Endothelial cell of umbilical vein (primary cell): ENCODE data around the gene LDAF1. TPM values are rescaled to one million over a fixed set of nuclear protein-coding genes. Genes with fewer than 3 reads are reported as not detected.
A peak's percentile ranks its signal among the peaks of the same experiment; 100 is the strongest.

Source experiments
- BruUV-seq: library from RNA; stranded (reverse); fragments of 400-500 nt; replicated peaks from 2 replicates; lab custom pipeline; 2021; lab: Mats Ljungman, UMichigan
- CTCF ChIA-PET: fragments of 300-600, 350-600 bp; sonication (Branson Sonifier 250); formaldehyde crosslinking; loops from one replicate; lab custom pipeline; 2021; ENCODE audit warnings: antibody characterized with exemption, inconsistent platforms; lab: Charles Lee
- POLR2A ChIA-PET: fragments of 300-600, 350-600 bp; sonication (Branson Sonifier 250); formaldehyde crosslinking; loops from one replicate; lab custom pipeline; 2021; ENCODE audit warnings: antibody characterized with exemption, inconsistent platforms; lab: Charles Lee
- DNase-seq: peaks from one replicate; pipeline ENCODE4 v3.0.0-alpha.2; 2011; ENCODE audit warnings: low read depth, low spot score
- FAIRE-seq: peaks from 2 replicates; lab custom pipeline; 2011; peaks lifted over from hg19 to GRCh38; lab: Jason Lieb, UNC
- H2AFZ ChIP-seq: 2 replicates; pipeline ENCODE4 v1.6.0; 2012; ENCODE audit warnings: low read depth, low read length, control low read depth, inconsistent platforms
- H3K27ac ChIP-seq: 2 replicates; pipeline ENCODE4 v1.5.1; 2011; ENCODE audit warnings: low read depth, mild to moderate bottlenecking, control low read depth, low read length, moderate library complexity; ENCODE audit not compliant: insufficient read depth
- H3K27me3 ChIP-seq, 2 experiments: 2 replicates each; pipeline versions ENCODE4 v1.6.0 to v1.6.1; 2011; ENCODE audit warnings: low read length in 2 of 2, mixed read lengths in 1 of 2; ENCODE audit not compliant: control insufficient read depth in 2 of 2, insufficient read depth in 2 of 2
- H3K36me3 ChIP-seq, 2 experiments: 2 replicates in 1 of 2; 3 replicates in 1 of 2; pipeline ENCODE4 v1.5.1; 2011; ENCODE audit warnings: low read length in 2 of 2, mild to moderate bottlenecking in 1 of 2, moderate library complexity in 1 of 2; ENCODE audit not compliant: control insufficient read depth in 2 of 2, insufficient read depth in 2 of 2; ENCODE audit errors: extremely low read depth in 1 of 2
- H3K4me1 ChIP-seq: 3 replicates; pipeline ENCODE4 v1.5.1; 2011; ENCODE audit warnings: mild to moderate bottlenecking, low read length; ENCODE audit not compliant: control insufficient read depth, insufficient read depth; ENCODE audit errors: extremely low read depth
- H3K4me2 ChIP-seq: 2 replicates; pipeline ENCODE4 v1.6.1; 2011; ENCODE audit warnings: low read length, control low read depth, mixed read lengths; ENCODE audit not compliant: insufficient read depth
- H3K4me3 ChIP-seq, 3 experiments: fragments of 200-600 bp in 1 of 3; sonication (generic), shearing (Covaris generic) in 1 of 3; replicated peaks in 1 of 3; 2 replicates each; pipeline ENCODE4 v1.5.1; 2011 to 2016; ENCODE audit warnings: control low read depth in 3 of 3, low read length in 3 of 3, mild to moderate bottlenecking in 2 of 3, inconsistent platforms in 1 of 3, low read depth in 1 of 3, moderate library complexity in 1 of 3; ENCODE audit not compliant: insufficient read depth in 1 of 3
- H3K79me2 ChIP-seq: 2 replicates; pipeline ENCODE4 v1.6.0; 2012; ENCODE audit warnings: low read length, inconsistent platforms; ENCODE audit not compliant: control insufficient read depth, insufficient read depth
- H3K9ac ChIP-seq: replicated peaks from 2 replicates; pipeline ENCODE3; 2011; ENCODE audit warnings: low read length, control low read depth; ENCODE audit not compliant: insufficient read depth; ENCODE audit errors: extremely low read depth
- H3K9me1 ChIP-seq: replicated peaks from 3 replicates; pipeline ENCODE4 v1.6.0; 2011; ENCODE audit warnings: mild to moderate bottlenecking, low read length; ENCODE audit not compliant: control insufficient read depth, insufficient read depth; ENCODE audit errors: extremely low read depth
- H3K9me3 ChIP-seq: replicated peaks from 2 replicates; pipeline ENCODE4 v1.5.1; 2012; ENCODE audit warnings: low read length, inconsistent platforms; ENCODE audit not compliant: control insufficient read depth, insufficient read depth
- H4K20me1 ChIP-seq: replicated peaks from 2 replicates; pipeline ENCODE3; 2011; ENCODE audit warnings: mild to moderate bottlenecking, low read length; ENCODE audit not compliant: control insufficient read depth, insufficient read depth; ENCODE audit errors: extremely low read depth
- EZH2 ChIP-seq: IDR thresholded peaks from 2 replicates; pipeline ENCODE4 v1.6.1; 2012; ENCODE audit warnings: borderline replicate concordance, low read depth, mild to moderate bottlenecking, moderate library complexity, low read length, inconsistent platforms; ENCODE audit not compliant: severe bottlenecking
- FOS ChIP-seq: IDR thresholded peaks from 2 replicates; pipeline ENCODE4 v1.6.1; 2011; ENCODE audit warnings: mild to moderate bottlenecking, low read length, moderate library complexity, borderline replicate concordance; ENCODE audit not compliant: insufficient read depth
- GATA2 ChIP-seq: IDR thresholded peaks from 2 replicates; pipeline ENCODE4 v1.7.0; 2011; ENCODE audit warnings: low read depth, mild to moderate bottlenecking, moderate library complexity, mixed read lengths, low read length; ENCODE audit not compliant: insufficient read length, insufficient read depth
- JUN ChIP-seq: IDR thresholded peaks from 2 replicates; pipeline ENCODE4 v1.6.1; 2011; ENCODE audit warnings: borderline replicate concordance, low read depth; ENCODE audit not compliant: insufficient read length, insufficient read depth
- MYC ChIP-seq: IDR thresholded peaks from one replicate; pipeline ENCODE4 v1.6.1; 2011; ENCODE audit warnings: mild to moderate bottlenecking, low read depth, low read length
- POLR2A ChIP-seq: IDR thresholded peaks from 2 replicates; pipeline ENCODE4 v1.6.1; 2012; ENCODE audit warnings: low read depth, mild to moderate bottlenecking, control low read depth, low read length
- POLR2AphosphoS5 ChIP-seq: IDR thresholded peaks from 2 replicates; pipeline ENCODE4 v1.6.1; 2012; ENCODE audit warnings: low read depth, mild to moderate bottlenecking, control low read depth, low read length, moderate library complexity; ENCODE audit not compliant: insufficient read depth
- dilution Hi-C: fragments of 300-500 bp; cut with MboI; formaldehyde crosslinking; loops from one replicate; pipeline ENCODE4 v1.15.0; 2019; ENCODE audit warnings: low sequenced_read_pairs; ENCODE audit not compliant: extremely low pct_ligation_motif_present
- intact Hi-C: fragments of 100-400 bp; cut with micrococcal nuclease; formaldehyde crosslinking; loops from one replicate; pipeline ENCODE4 v1.10.0; 2022
- polyA plus RNA-seq, 4 experiments: library from polyadenylated mRNA; depleted of rRNA in 3 of 4; stranded (reverse) in 3 of 4; unstranded in 1 of 4; fragments of >200 nt; gene quantifications; 2 replicates each; pipeline versions ENCODE4 v1.2.1 to v1.2.3, GENCODE V29; 2011 to 2012; ENCODE audit warnings: missing spikeins in 1 of 4
- total RNA-seq: library from RNA; stranded (reverse); gene quantifications from 2 replicates; pipeline ENCODE4 v1.2.3, GENCODE V29; 2021
- TF ChIP-seq, protein P1 (sequence below): IDR thresholded peaks from 2 replicates; pipeline ENCODE4 v1.6.1; 2011; ENCODE audit not compliant: insufficient read depth, insufficient read length
- TF ChIP-seq, protein P2 (sequence below), 2 donors: IDR thresholded peaks; 1 replicate in 1 of 2; 2 replicates in 1 of 2; pipeline ENCODE4 v1.5.1; 2011; ENCODE audit warnings: low read length in 2 of 2, mild to moderate bottlenecking in 2 of 2, moderate library complexity in 2 of 2, control low read depth in 1 of 2, inconsistent platforms in 1 of 2, low read depth in 1 of 2; ENCODE audit not compliant: insufficient read depth in 1 of 2; ENCODE audit errors: extremely low read depth in 1 of 2

The LDAF1 gene
- total and polyA plus RNA-seq, 2 donors (not counting 3 experiments of a cell fraction or from before 2014, with no cell fraction given) = 20.4 to 37.5 TPM

GRCh38 chr16:21116148-21116693 is 42.3 kb upstream of the LDAF1 start:
- Histone ChIP-seq H3K36me3 (no peaks in the 10 kb centered on the region), H3K9me3 (no peaks in the 10 kb centered on the region), H3K4me2 (peak overlapping the region; percentile 39), H3K4me3 (peak overlapping the region in 1 of 3 experiments; percentile 20), H3K4me1 (no peaks in the 10 kb centered on the region), H3K27ac (no peak overlapping the region), H3K27me3 (no peaks in the 10 kb centered on the region), H3K79me2 (no peaks in the 10 kb centered on the region), H4K20me1 (no peaks in the 10 kb centered on the region), H2AFZ (peak overlapping the region; percentile 73), H3K9ac (no peak overlapping the region), H3K9me1 (no peaks in the 10 kb centered on the region)
- FAIRE-seq (no peak), DNase-seq (peak; percentile 15)
- POLR2A ChIA-PET = no interaction called here
- TF ChIP-seq EZH2 (no peak), POLR2A (no peak), POLR2AphosphoS5 (no peak), MYC (no peak)
- TF ChIP-seq, protein P1, sequence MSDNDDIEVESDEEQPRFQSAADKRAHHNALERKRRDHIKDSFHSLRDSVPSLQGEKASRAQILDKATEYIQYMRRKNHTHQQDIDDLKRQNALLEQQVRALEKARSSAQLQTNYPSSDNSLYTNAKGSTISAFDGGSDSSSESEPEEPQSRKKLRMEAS = no peak
- TF ChIP-seq, protein P2, sequence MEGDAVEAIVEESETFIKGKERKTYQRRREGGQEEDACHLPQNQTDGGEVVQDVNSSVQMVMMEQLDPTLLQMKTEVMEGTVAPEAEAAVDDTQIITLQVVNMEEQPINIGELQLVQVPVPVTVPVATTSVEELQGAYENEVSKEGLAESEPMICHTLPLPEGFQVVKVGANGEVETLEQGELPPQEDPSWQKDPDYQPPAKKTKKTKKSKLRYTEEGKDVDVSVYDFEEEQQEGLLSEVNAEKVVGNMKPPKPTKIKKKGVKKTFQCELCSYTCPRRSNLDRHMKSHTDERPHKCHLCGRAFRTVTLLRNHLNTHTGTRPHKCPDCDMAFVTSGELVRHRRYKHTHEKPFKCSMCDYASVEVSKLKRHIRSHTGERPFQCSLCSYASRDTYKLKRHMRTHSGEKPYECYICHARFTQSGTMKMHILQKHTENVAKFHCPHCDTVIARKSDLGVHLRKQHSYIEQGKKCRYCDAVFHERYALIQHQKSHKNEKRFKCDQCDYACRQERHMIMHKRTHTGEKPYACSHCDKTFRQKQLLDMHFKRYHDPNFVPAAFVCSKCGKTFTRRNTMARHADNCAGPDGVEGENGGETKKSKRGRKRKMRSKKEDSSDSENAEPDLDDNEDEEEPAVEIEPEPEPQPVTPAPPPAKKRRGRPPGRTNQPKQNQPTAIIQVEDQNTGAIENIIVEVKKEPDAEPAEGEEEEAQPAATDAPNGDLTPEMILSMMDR (IDR thresholded peaks at IDR 0.05; ENCODE audit: extremely low read depth in 1 of 2, insufficient read depth in 1 of 2, low read depth in 1 of 2, low read length in 2 of 2) = no peak
- BruUV-seq = no TSS peak
- dilution Hi-C loops = no loop called here
- CTCF ChIA-PET = no interaction called here
- intact Hi-C loops = no loop called here

DNA sequence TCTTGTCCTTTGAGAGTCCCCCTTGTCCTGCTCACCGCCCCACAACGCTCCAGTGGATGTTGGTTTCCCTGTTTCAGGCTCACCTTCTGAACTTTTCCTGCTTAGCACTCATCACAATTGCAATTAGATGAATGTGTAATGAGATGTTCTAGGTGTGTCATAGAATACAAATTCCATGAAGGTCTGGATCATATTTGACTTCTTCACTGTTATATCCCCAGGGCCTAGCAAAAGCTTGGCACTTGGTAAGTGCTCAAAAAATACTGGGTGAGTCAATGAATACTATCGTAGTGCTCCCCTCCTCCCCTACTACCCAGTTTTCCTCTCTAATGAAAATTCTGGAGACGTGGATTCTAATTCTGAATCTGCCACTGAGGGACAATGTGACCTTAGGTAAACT is 40.9 kb upstream of the LDAF1 start:
- Histone ChIP-seq H3K36me3 (no peaks in the 10 kb centered on the region), H2AFZ (no peak overlapping the region), H3K27ac (no peak overlapping the region), H3K9ac (no peak overlapping the region), H3K9me3 (no peaks in the 10 kb centered on the region), H4K20me1 (no peaks in the 10 kb centered on the region), H3K4me1 (no peaks in the 10 kb centered on the region), H3K4me3 (no peak overlapping the region), H3K4me2 (no peak overlapping the region), H3K27me3 (no peaks in the 10 kb centered on the region), H3K9me1 (no peaks in the 10 kb centered on the region), H3K79me2 (no peaks in the 10 kb centered on the region)
- POLR2A ChIA-PET = no interaction called here
- no peak for DNase-seq
- dilution Hi-C loops = no loop called here
- CTCF ChIA-PET = no interaction called here
- TF ChIP-seq POLR2A = no peak
- no peak for TF ChIP-seq JUN
- no peak for TF ChIP-seq FOS
- no peak for TF ChIP-seq EZH2
- no peak for TF ChIP-seq MYC
- TF ChIP-seq, protein P2 (IDR thresholded peaks at IDR 0.05; ENCODE audit: extremely low read depth in 1 of 2, insufficient read depth in 1 of 2, low read depth in 1 of 2, low read length in 2 of 2) = no peak
- TF ChIP-seq POLR2AphosphoS5 = no peak
- TF ChIP-seq, protein P1 = no peak
- no peak for TF ChIP-seq GATA2
- no peak for FAIRE-seq
- intact Hi-C loops = no loop called here
- no TSS peak for BruUV-seq
